Upper lobe of right lung (tissue), 1 donor: Measurements from ENCODE around the gene CYP2A13. TPM values are rescaled to one million over a fixed set of nuclear protein-coding genes. Genes with fewer than 3 reads are reported as not detected.
"Not testable (repeated sequence)": the region's sequence is repeated elsewhere in the genome, so short reads cannot be mapped to it uniquely, and the experiment has no call there.

Experiments
- ATAC-seq: fragments of 200-7000 bp; cut with Tn5 transposase; one replicate; pipeline ENCODE4 v1.9.1; 2020; ENCODE audit warnings: mild to moderate bottlenecking, moderate library complexity
- DNase-seq: peaks from one replicate; pipeline ENCODE4 v3.0.0-alpha.2; 2020
- H3K27ac ChIP-seq: fragments of 200-600 bp; one replicate; pipeline ENCODE4 v1.8.0; 2022
- H3K27me3 ChIP-seq: fragments of 200-600 bp; one replicate; pipeline ENCODE4 v1.8.0; 2022; ENCODE audit warnings: mild to moderate bottlenecking
- H3K36me3 ChIP-seq: fragments of 200-600 bp; one replicate; pipeline ENCODE4 v1.8.0; 2022
- H3K4me1 ChIP-seq: fragments of 200-600 bp; one replicate; pipeline ENCODE4 v1.8.0; 2022
- H3K4me3 ChIP-seq: fragments of 200-600 bp; one replicate; pipeline ENCODE4 v1.8.0; 2022; ENCODE audit warnings: mild to moderate bottlenecking
- H3K9me3 ChIP-seq: fragments of 200-600 bp; one replicate; pipeline ENCODE4 v1.8.0; 2022
- intact Hi-C: fragments of 100-400 bp; cut with DNase I; formaldehyde crosslinking; loops from one replicate; pipeline ENCODE4 v1.11.0; 2022
- long read RNA-seq: library from polyadenylated mRNA; unstranded; transcript quantifications from one replicate; pipeline ENCODE4 v2.0.0, GENCODE V29; 2021
- total RNA-seq: library from RNA; stranded (reverse); fragmentation: NEBNext Ultra II Directional; extraction: Animal tissue kit (Norgen Biotek cat#: 25700); gene quantifications from one replicate; pipeline ENCODE4 v1.2.1, GENCODE V29; 2021
- TF ChIP-seq, protein P1 (sequence below): fragments of 200-600 bp; IDR thresholded peaks from one replicate; pipeline ENCODE4 v1.8.0; 2022; ENCODE audit warnings: antibody characterized with exemption
- donor health status: DM: no; HTN: yes; CAD: no; lungs with severe emphysema.

The CYP2A13 gene, protein sequence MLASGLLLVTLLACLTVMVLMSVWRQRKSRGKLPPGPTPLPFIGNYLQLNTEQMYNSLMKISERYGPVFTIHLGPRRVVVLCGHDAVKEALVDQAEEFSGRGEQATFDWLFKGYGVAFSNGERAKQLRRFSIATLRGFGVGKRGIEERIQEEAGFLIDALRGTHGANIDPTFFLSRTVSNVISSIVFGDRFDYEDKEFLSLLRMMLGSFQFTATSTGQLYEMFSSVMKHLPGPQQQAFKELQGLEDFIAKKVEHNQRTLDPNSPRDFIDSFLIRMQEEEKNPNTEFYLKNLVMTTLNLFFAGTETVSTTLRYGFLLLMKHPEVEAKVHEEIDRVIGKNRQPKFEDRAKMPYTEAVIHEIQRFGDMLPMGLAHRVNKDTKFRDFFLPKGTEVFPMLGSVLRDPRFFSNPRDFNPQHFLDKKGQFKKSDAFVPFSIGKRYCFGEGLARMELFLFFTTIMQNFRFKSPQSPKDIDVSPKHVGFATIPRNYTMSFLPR
- total RNA-seq, result not detected
- long read RNA-seq, result 0 reads

DNA sequence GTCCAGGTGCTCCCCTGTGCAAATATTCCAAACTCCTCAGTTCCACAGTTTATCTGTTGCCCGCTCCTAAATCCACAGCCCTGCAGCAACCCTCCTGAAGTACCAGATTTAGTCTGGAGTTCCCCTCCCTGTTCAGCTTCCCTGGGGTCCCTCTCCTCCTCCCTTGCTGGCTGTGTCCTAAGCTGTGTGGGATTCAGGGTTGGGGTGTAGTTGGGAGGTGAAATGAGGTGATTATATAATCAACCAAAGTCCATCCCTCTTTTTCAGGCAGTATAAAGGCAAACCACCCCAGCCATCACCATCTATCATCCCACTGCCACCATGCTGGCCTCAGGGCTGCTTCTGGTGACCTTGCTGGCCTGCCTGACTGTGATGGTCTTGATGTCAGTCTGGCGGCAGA, at the start of gene CYP2A13:
Gene CYP2A13 (plus strand): TSS at position 301 of the 400 bp plus-strand sequence. CDS start 21 bp downstream, at position 322.
- H3K9me3 ChIP-seq, result no peaks in the 10 kb centered on the region
- no peak for ATAC-seq
- H3K27ac ChIP-seq, result no peak within 1 kb of the TSS
- H3K36me3 ChIP-seq, result no peaks in the 10 kb centered on the region
- TF ChIP-seq, protein P1, sequence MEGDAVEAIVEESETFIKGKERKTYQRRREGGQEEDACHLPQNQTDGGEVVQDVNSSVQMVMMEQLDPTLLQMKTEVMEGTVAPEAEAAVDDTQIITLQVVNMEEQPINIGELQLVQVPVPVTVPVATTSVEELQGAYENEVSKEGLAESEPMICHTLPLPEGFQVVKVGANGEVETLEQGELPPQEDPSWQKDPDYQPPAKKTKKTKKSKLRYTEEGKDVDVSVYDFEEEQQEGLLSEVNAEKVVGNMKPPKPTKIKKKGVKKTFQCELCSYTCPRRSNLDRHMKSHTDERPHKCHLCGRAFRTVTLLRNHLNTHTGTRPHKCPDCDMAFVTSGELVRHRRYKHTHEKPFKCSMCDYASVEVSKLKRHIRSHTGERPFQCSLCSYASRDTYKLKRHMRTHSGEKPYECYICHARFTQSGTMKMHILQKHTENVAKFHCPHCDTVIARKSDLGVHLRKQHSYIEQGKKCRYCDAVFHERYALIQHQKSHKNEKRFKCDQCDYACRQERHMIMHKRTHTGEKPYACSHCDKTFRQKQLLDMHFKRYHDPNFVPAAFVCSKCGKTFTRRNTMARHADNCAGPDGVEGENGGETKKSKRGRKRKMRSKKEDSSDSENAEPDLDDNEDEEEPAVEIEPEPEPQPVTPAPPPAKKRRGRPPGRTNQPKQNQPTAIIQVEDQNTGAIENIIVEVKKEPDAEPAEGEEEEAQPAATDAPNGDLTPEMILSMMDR, result no peak
- H3K27me3 ChIP-seq, result peaks cover 19% of the 10 kb centered on the region
- no peak for DNase-seq
- H3K4me1 ChIP-seq, result no peaks in the 10 kb centered on the region
- intact Hi-C loops, result no loop called here
- H3K4me3 ChIP-seq, result no peak within 1 kb of the TSS

GRCh38 chr19:41039806-41040205, 48.4 kb upstream of the CYP2A13 start:
- no peak for ATAC-seq
- TF ChIP-seq, protein P1, result no peak
- no peaks in the 10 kb centered on the region for H3K27me3 ChIP-seq
- no peak overlapping the region for H3K4me3 ChIP-seq
- no peak overlapping the region for H3K27ac ChIP-seq
- H3K9me3 ChIP-seq, result no peaks in the 10 kb centered on the region
- H3K4me1 ChIP-seq, result no peaks in the 10 kb centered on the region
- H3K36me3 ChIP-seq, result no peaks in the 10 kb centered on the region
- intact Hi-C loops, result no loop called here
- DNase-seq, result no peak

DNA sequence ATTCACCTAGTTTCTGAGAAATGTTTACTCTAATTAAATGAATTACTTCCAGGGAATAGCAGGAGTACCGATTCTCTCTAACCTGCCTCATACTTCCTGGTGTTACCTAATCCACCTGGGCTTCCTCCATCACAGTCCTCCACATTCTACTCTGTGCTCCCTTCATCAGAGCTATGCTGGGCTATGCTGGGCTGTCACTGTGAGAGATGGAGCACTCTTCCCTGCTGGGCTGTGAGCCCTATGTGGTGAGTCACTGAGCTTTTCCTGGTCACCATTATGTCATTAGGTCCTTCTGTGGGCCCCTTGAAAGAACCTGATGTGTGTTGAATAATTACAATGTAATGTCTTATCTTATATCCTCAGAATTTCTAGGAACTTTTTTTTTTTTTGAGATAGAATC, 43.2 kb upstream of the CYP2A13 start:
- H3K4me1 ChIP-seq, H3K27me3 ChIP-seq, H3K9me3 ChIP-seq, intact Hi-C loops, DNase-seq, H3K4me3 ChIP-seq, H3K27ac ChIP-seq, H3K36me3 ChIP-seq: not testable (repeated sequence)
- peak; percentile 71 for ATAC-seq

GRCh38 chr19:41050426-41050825, 37.8 kb upstream of the CYP2A13 start:
- Histone ChIP-seq H3K9me3 (no peaks in the 10 kb centered on the region), H3K36me3 (no peaks in the 10 kb centered on the region), H3K27ac (no peak overlapping the region), H3K27me3 (no peaks in the 10 kb centered on the region), H3K4me3 (no peak overlapping the region), H3K4me1 (no peaks in the 10 kb centered on the region)
- no peak for ATAC-seq
- no peak for DNase-seq
- intact Hi-C loops, result no loop called here
- TF ChIP-seq, protein P1, result no peak

- intact Hi-C loops, ATAC-seq, H3K4me3 ChIP-seq, H3K9me3 ChIP-seq, H3K27me3 ChIP-seq, DNase-seq, H3K36me3 ChIP-seq, H3K4me1 ChIP-seq, H3K27ac ChIP-seq: not testable (repeated sequence)
Measured at GRCh38 chr19:41052162-41052561, 36.1 kb upstream of the CYP2A13 start.

- H3K27ac ChIP-seq, H3K9me3 ChIP-seq, ATAC-seq, H3K4me3 ChIP-seq, H3K36me3 ChIP-seq, DNase-seq, H3K4me1 ChIP-seq, H3K27me3 ChIP-seq, intact Hi-C loops: not testable (repeated sequence)
Measured at GRCh38 chr19:41053331-41053730, 34.9 kb upstream of the CYP2A13 start.

- no peak overlapping the region for H3K4me3 ChIP-seq
- H3K27me3 ChIP-seq, result peaks cover 9% of the 10 kb centered on the region
- DNase-seq (no peak), ATAC-seq (peak; percentile 34)
- H3K27ac ChIP-seq, result no peak overlapping the region
- TF ChIP-seq, protein P1, result no peak
- no peaks in the 10 kb centered on the region for H3K36me3 ChIP-seq
- H3K9me3 ChIP-seq, result no peaks in the 10 kb centered on the region
- intact Hi-C loops, result no loop called here
- H3K4me1 ChIP-seq, result no peaks in the 10 kb centered on the region
Measured at GRCh38 chr19:41064974-41065569, 23.2 kb upstream of the CYP2A13 start.
